Measurements from ENCODE around the gene TTC3. TPM values are rescaled to one million over a fixed set of nuclear protein-coding genes. Genes with fewer than 3 reads are reported as not detected.

The TTC3 gene
- total RNA-seq, 2 experiments from 2014 or later: 73.5 to 90.0 TPM

GRCh38 chr21:37088186-37088735 is 15.2 kb downstream of the TTC3 start:
- Histone ChIP-seq H3K79me2 (ENCODE audit: insufficient read depth, low read depth, low read length) (peaks cover 13% of the 10 kb centered on the region), H4K20me1 (ENCODE audit: insufficient read depth, low read length) (0 out of 2 replicates have a peak, but pooled peaks cover 4% of the 10 kb centered on the region)
- CTCF ChIA-PET (ENCODE audit: unreplicated experiment): no interaction called here

GRCh38 chr21:37093977-37094376 is 20.9 kb downstream of the TTC3 start:
- no peaks in the 10 kb centered on the region for H4K20me1 ChIP-seq (ENCODE audit: insufficient read depth, low read length)
- H3K4me1 ChIP-seq (ENCODE audit: insufficient read depth, low read length, poor library complexity, severe bottlenecking): no peaks in the 10 kb centered on the region
- intact Hi-C loops (cut with micrococcal nuclease; ENCODE audit: unreplicated experiment): no loop called here
- no peak for DNase-seq (ENCODE audit: low spot score)
- TF ChIP-seq CTCF (conservative IDR thresholded peaks at IDR 0.05; ENCODE audit: low read length) (no peak), EZH2phosphoT487 (IDR thresholded peaks at IDR 0.05; ENCODE audit: borderline replicate concordance, low read depth, low read length) (no peak)
- no peaks in the 10 kb centered on the region for H3K9me2 ChIP-seq (ENCODE audit: insufficient read depth, low read length)
- no peak overlapping the region for H3K27ac ChIP-seq (ENCODE audit: low read depth, low read length, poor library complexity, severe bottlenecking)
- BruUV-seq (replicated peaks): no TSS peak
- ChIA-PET POLR2A (no interaction called here), CTCF (ENCODE audit: unreplicated experiment) (no interaction called here)
- H3K4me3 ChIP-seq (ENCODE audit: low read depth, low read length, poor library complexity, severe bottlenecking): no peak overlapping the region
- peaks cover 63% of the 10 kb centered on the region for H3K36me3 ChIP-seq (ENCODE audit: insufficient read depth, low read length)
- H3K9me3 ChIP-seq (ENCODE audit: low read length): no peaks in the 10 kb centered on the region
- no peak overlapping the region for H2AFZ ChIP-seq (ENCODE audit: low read length)
- no peak overlapping the region for H3K4me2 ChIP-seq (ENCODE audit: low read length)
- H3K79me2 ChIP-seq (ENCODE audit: insufficient read depth, low read depth, low read length): no peaks in the 10 kb centered on the region

More at GRCh38 chr21:37088186-37088735, 15.2 kb downstream of the TTC3 start:
- H3K4me3 ChIP-seq (ENCODE audit: low read depth, low read length, poor library complexity, severe bottlenecking): no peak overlapping the region
- peaks cover 39% of the 10 kb centered on the region for H3K36me3 ChIP-seq (ENCODE audit: insufficient read depth, low read length)
- no peak for DNase-seq (ENCODE audit: low spot score)
- no peak overlapping the region for H3K27ac ChIP-seq (ENCODE audit: low read depth, low read length, poor library complexity, severe bottlenecking)
- H2AFZ ChIP-seq (ENCODE audit: low read length): no peak overlapping the region
- BruUV-seq (replicated peaks): no TSS peak
- H3K9me3 ChIP-seq (ENCODE audit: low read length): no peaks in the 10 kb centered on the region
- no peak overlapping the region for H3K4me2 ChIP-seq (ENCODE audit: low read length)
- intact Hi-C loops (cut with micrococcal nuclease; ENCODE audit: unreplicated experiment): no loop called here
- no peaks in the 10 kb centered on the region for H3K9me2 ChIP-seq (ENCODE audit: insufficient read depth, low read length)
- TF ChIP-seq CTCF (conservative IDR thresholded peaks at IDR 0.05; ENCODE audit: low read length): no peak
- TF ChIP-seq EZH2phosphoT487 (IDR thresholded peaks at IDR 0.05; ENCODE audit: borderline replicate concordance, low read depth, low read length): no peak
- no peaks in the 10 kb centered on the region for H3K4me1 ChIP-seq (ENCODE audit: insufficient read depth, low read length, poor library complexity, severe bottlenecking)
- POLR2A ChIA-PET: interaction anchor here (0.6 kb wide), 2 partner anchors 28 to 96 kb away, joined by 3 read pairs; no protein-coding TSS in a partner anchor

GRCh38 chr21:37095821-37096220 is 22.8 kb downstream of the TTC3 start:
- BruUV-seq (replicated peaks): no TSS peak
- no peaks in the 10 kb centered on the region for H3K4me1 ChIP-seq (ENCODE audit: insufficient read depth, low read length, poor library complexity, severe bottlenecking)
- ChIA-PET POLR2A (interaction anchor here (0.8 to 1.6 kb wide), 2 partner anchors 10 to 26 kb away, joined by 3 to 5 read pairs; no protein-coding TSS in a partner anchor), CTCF (ENCODE audit: unreplicated experiment) (interaction anchor here (0.8 kb wide), 1 partner anchor 147 kb away, joined by 3 read pairs; no protein-coding TSS in a partner anchor)
- no peaks in the 10 kb centered on the region for H3K9me3 ChIP-seq (ENCODE audit: low read length)
- H3K4me3 ChIP-seq (ENCODE audit: low read depth, low read length, poor library complexity, severe bottlenecking): no peak overlapping the region
- no peak overlapping the region for H3K27ac ChIP-seq (ENCODE audit: low read depth, low read length, poor library complexity, severe bottlenecking)
- no peak for DNase-seq (ENCODE audit: low spot score)
- no peak overlapping the region for H2AFZ ChIP-seq (ENCODE audit: low read length)
- H3K9me2 ChIP-seq (ENCODE audit: insufficient read depth, low read length): no peaks in the 10 kb centered on the region
- intact Hi-C loops (cut with micrococcal nuclease; ENCODE audit: unreplicated experiment): no loop called here
- no peak for TF ChIP-seq CTCF (conservative IDR thresholded peaks at IDR 0.05; ENCODE audit: low read length)
- no peak for TF ChIP-seq EZH2phosphoT487 (IDR thresholded peaks at IDR 0.05; ENCODE audit: borderline replicate concordance, low read depth, low read length)
- H4K20me1 ChIP-seq (ENCODE audit: insufficient read depth, low read length): no peaks in the 10 kb centered on the region
- no peaks in the 10 kb centered on the region for H3K79me2 ChIP-seq (ENCODE audit: insufficient read depth, low read depth, low read length)
- peaks cover 57% of the 10 kb centered on the region for H3K36me3 ChIP-seq (ENCODE audit: insufficient read depth, low read length)
- H3K4me2 ChIP-seq (ENCODE audit: low read length): no peak overlapping the region
